ENCODE measurements around the gene GDNF. TPM values are rescaled to one million over a fixed set of nuclear protein-coding genes. Genes with fewer than 3 reads are reported as not detected.

GDNF gene
- total RNA-seq, 1 donor from 2014 or later = 0.57 TPM

DNA sequence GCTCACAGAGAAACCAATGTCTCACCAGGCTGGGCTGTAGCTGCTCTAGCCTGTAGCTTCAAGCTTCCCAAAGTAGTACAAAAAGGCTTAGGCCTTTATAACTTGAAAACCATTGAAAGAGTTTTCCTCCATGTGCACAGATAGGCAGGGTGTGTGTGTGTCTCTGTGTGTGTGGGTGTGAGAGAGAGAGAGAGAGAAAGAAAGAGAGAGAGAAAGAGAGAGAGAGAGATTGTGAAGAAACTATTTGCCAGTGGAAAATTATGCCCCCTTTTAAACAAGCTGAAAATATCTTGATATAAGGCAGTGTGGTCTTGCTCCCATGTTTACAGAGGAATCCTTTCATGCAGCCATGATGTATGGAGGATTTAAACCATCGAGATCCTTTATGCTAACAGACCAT lies 17.9 kb upstream of the GDNF start:
- Mint-ChIP-seq H3K27me3 (no peaks in the 10 kb centered on the region), H3K9me3 (ENCODE audit: low read depth) (no peaks in the 10 kb centered on the region), H3K4me3 (ENCODE audit: low read depth) (no peak overlapping the region), H3K27ac (no peak overlapping the region), H3K4me1 (ENCODE audit: low read depth) (no peaks in the 10 kb centered on the region), H3K36me3 (ENCODE audit: insufficient read depth) (no peaks in the 10 kb centered on the region)
- no peak for TF ChIP-seq CTCF (IDR thresholded peaks at IDR 0.05; ENCODE audit: unreplicated experiment)
- no peak for DNase-seq (ENCODE audit: low spot score, unreplicated experiment)

DNA sequence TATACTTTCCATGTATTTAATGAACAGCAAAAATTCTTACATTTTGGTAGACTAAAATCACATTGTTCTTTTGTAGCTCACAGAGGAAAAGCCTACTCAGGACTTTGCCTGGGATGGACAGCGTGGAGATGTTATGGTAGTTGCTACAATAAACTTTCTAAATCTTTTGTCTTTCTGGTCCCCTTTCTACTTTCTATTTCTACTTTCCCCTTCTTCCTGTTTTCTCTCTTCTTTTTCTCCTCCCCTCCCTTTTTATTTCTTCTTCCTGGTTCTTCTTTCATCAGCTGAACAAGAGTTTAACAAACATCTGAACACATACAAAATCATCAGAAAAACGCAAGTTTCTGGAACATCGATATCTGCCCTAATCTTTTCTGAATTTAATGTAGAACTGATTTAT lies 15.6 kb upstream of the GDNF start:
- Mint-ChIP-seq H3K27ac (no peak overlapping the region), H3K4me3 (ENCODE audit: low read depth) (no peak overlapping the region), H3K36me3 (ENCODE audit: insufficient read depth) (no peaks in the 10 kb centered on the region), H3K9me3 (ENCODE audit: low read depth) (no peaks in the 10 kb centered on the region), H3K27me3 (no peaks in the 10 kb centered on the region), H3K4me1 (ENCODE audit: low read depth) (no peaks in the 10 kb centered on the region)
- DNase-seq (ENCODE audit: low spot score, unreplicated experiment) = no peak
- no peak for TF ChIP-seq CTCF (IDR thresholded peaks at IDR 0.05; ENCODE audit: unreplicated experiment)

GRCh38 chr5:37851305-37851704 lies 11.5 kb upstream of the GDNF start:
- Mint-ChIP-seq H3K27me3 (peaks cover 11% of the 10 kb centered on the region), H3K4me3 (ENCODE audit: low read depth) (no peak overlapping the region), H3K36me3 (ENCODE audit: insufficient read depth) (no peaks in the 10 kb centered on the region), H3K27ac (no peak overlapping the region), H3K9me3 (ENCODE audit: low read depth) (no peaks in the 10 kb centered on the region), H3K4me1 (ENCODE audit: low read depth) (no peaks in the 10 kb centered on the region)
- DNase-seq (ENCODE audit: low spot score, unreplicated experiment) = no peak
- TF ChIP-seq CTCF (IDR thresholded peaks at IDR 0.05; ENCODE audit: unreplicated experiment) = no peak

DNA sequence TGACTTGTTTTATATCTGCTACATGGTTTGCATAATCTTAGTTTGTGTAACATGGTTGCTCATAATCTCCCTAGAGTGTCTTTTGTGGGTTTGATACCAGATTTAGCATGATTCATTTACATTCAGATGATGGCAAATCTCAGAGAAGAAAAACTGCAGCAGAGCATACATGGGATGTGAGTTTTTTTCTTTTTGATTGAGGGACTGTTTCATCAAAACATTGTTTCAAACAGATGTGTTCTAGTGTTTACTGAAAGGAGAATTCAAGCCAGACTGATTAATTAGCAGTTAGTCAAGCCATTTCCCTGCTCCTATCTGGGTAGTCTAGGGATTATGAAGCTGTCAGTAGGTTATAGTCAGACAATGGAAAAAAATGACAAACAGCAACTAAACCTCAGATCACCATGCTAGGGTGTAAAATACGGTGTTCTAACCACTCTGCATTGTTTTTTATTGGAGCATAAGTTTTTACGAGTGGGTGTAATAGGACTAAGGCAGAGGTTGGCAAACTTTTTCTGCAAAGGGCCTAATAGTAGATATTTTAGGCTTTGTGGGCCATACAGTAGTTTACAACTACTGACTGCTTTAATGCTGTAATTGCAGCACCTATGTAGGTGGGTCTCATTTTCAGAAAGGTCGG lies 10.5 kb upstream of the GDNF start:
- H3K9me3 Mint-ChIP-seq (ENCODE audit: low read depth) = no peaks in the 10 kb centered on the region
- no peaks in the 10 kb centered on the region for H3K36me3 Mint-ChIP-seq (ENCODE audit: insufficient read depth)
- H3K4me3 Mint-ChIP-seq (ENCODE audit: low read depth) = no peak overlapping the region
- TF ChIP-seq CTCF (IDR thresholded peaks at IDR 0.05; ENCODE audit: unreplicated experiment) = no peak
- peaks cover 15% of the 10 kb centered on the region for H3K27me3 Mint-ChIP-seq
- no peak for DNase-seq (ENCODE audit: low spot score, unreplicated experiment)
- no peak overlapping the region for H3K27ac Mint-ChIP-seq
- no peaks in the 10 kb centered on the region for H3K4me1 Mint-ChIP-seq (ENCODE audit: low read depth)

DNA sequence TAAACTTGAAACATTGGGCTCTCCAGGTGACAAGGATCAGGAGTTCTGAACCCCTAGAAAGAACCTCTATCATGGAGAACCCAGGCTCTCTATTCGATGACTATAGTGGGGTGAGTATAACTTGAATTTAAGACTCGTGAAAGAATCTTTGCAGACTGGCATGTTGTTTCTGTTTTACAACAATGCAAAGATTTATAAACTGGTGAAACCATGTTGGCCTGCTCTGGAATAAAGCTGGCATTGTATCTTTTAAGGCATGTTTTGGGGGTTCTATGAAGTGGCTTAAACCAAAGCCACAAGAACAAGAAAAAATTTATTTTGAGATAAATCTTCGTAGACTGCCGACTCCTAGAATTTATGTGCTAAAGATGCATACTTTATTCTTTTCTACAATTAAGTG lies 9.8 kb upstream of the GDNF start:
- Mint-ChIP-seq H3K27ac (no peak overlapping the region), H3K27me3 (peaks cover 21% of the 10 kb centered on the region)
- DNase-seq (ENCODE audit: low spot score, unreplicated experiment) = no peak

More for the DNA sequence above, 9.8 kb upstream of the GDNF start:
- Mint-ChIP-seq H3K9me3 (ENCODE audit: low read depth) (no peaks in the 10 kb centered on the region), H3K36me3 (ENCODE audit: insufficient read depth) (no peaks in the 10 kb centered on the region), H3K4me1 (ENCODE audit: low read depth) (no peaks in the 10 kb centered on the region), H3K4me3 (ENCODE audit: low read depth) (no peak overlapping the region)
- TF ChIP-seq CTCF (IDR thresholded peaks at IDR 0.05; ENCODE audit: unreplicated experiment) = no peak

Measured in progenitor cell of endocrine pancreas (in vitro differentiated cells).